ENCODE results near the gene SHH. TPM values are rescaled to one million over a fixed set of nuclear protein-coding genes. Genes with fewer than 3 reads are reported as not detected.

The SHH gene
- total RNA-seq, 1 donor from 2014 or later, result 0.11 TPM

GRCh38 chr7:155795401-155795800 is 16.9 kb downstream of the SHH start:
- H3K4me1 Mint-ChIP-seq (ENCODE audit: unreplicated experiment), result peaks cover 2% of the 10 kb centered on the region
- H3K27ac Mint-ChIP-seq (ENCODE audit: unreplicated experiment), result no peak overlapping the region
- no peaks in the 10 kb centered on the region for H3K36me3 Mint-ChIP-seq (ENCODE audit: unreplicated experiment)
- TF ChIP-seq, protein P1, sequence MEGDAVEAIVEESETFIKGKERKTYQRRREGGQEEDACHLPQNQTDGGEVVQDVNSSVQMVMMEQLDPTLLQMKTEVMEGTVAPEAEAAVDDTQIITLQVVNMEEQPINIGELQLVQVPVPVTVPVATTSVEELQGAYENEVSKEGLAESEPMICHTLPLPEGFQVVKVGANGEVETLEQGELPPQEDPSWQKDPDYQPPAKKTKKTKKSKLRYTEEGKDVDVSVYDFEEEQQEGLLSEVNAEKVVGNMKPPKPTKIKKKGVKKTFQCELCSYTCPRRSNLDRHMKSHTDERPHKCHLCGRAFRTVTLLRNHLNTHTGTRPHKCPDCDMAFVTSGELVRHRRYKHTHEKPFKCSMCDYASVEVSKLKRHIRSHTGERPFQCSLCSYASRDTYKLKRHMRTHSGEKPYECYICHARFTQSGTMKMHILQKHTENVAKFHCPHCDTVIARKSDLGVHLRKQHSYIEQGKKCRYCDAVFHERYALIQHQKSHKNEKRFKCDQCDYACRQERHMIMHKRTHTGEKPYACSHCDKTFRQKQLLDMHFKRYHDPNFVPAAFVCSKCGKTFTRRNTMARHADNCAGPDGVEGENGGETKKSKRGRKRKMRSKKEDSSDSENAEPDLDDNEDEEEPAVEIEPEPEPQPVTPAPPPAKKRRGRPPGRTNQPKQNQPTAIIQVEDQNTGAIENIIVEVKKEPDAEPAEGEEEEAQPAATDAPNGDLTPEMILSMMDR (IDR thresholded peaks at IDR 0.05), result no peak
- H3K9me3 Mint-ChIP-seq (ENCODE audit: unreplicated experiment), result no peaks in the 10 kb centered on the region
- no peak for DNase-seq (ENCODE audit: extremely low spot score, unreplicated experiment)
- H3K4me3 Mint-ChIP-seq (ENCODE audit: unreplicated experiment), result no peak overlapping the region
- peaks cover 14% of the 10 kb centered on the region for H3K27me3 Mint-ChIP-seq (ENCODE audit: unreplicated experiment)

DNA sequence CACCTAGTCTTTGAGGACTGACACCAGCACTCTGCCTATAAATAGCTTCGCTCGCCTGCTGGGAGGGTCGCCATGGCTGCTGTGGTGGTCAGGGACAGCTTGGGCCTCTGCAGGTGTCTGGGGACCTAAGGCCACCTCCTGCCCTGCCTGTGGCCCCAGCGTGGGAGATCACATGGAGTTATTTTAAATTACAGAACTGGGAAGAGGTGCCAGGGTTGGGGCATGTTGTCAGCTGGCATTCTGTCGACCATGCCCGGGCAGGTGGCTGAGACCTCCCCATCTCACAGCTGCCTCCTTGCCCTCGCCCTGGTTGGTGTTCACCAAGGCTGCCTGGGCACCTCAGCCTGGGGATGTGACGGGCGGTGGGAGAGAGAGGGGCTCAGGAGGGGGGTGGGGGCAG is 18.1 kb downstream of the SHH start:
- no peak for DNase-seq (ENCODE audit: extremely low spot score, unreplicated experiment)
- Mint-ChIP-seq H3K27me3 (ENCODE audit: unreplicated experiment) (peaks cover 5% of the 10 kb centered on the region), H3K4me3 (ENCODE audit: unreplicated experiment) (no peak overlapping the region), H3K27ac (ENCODE audit: unreplicated experiment) (no peak overlapping the region), H3K36me3 (ENCODE audit: unreplicated experiment) (no peaks in the 10 kb centered on the region), H3K4me1 (ENCODE audit: unreplicated experiment) (peaks cover 2% of the 10 kb centered on the region), H3K9me3 (ENCODE audit: unreplicated experiment) (no peaks in the 10 kb centered on the region)
- TF ChIP-seq, protein P1 (IDR thresholded peaks at IDR 0.05), result no peak

- no peaks in the 10 kb centered on the region for H3K9me3 Mint-ChIP-seq (ENCODE audit: unreplicated experiment)
- peaks cover 5% of the 10 kb centered on the region for H3K27me3 Mint-ChIP-seq (ENCODE audit: unreplicated experiment)
- no peaks in the 10 kb centered on the region for H3K36me3 Mint-ChIP-seq (ENCODE audit: unreplicated experiment)
- H3K4me3 Mint-ChIP-seq (ENCODE audit: unreplicated experiment), result no peak overlapping the region
- no peak for DNase-seq (ENCODE audit: extremely low spot score, unreplicated experiment)
- no peak overlapping the region for H3K27ac Mint-ChIP-seq (ENCODE audit: unreplicated experiment)
- TF ChIP-seq, protein P1 (IDR thresholded peaks at IDR 0.05), result no peak
- peaks cover 2% of the 10 kb centered on the region for H3K4me1 Mint-ChIP-seq (ENCODE audit: unreplicated experiment)
Observed at GRCh38 chr7:155793720-155794119, 18.5 kb downstream of the SHH start.

DNA sequence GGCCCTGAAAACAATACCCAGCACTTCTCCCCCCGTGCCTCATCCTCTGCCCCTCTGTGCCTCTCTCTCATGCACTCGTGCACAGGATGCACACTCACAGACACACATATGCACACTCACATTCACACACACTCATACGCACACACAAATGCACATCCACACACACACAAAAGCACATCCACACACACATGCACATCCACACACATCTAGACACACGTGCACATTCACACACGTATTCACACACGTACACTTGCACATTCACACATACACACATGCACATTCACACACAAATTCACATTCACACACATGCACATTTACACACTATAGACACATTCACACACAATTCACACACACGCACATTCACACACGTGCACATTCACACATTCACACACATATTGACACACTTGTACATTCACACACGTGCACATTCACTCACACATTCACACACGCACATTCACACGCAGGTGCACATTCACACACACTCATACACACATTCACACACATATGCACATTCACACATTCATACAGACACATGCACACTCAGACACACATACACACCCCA is 19.2 kb downstream of the SHH start:
- no peaks in the 10 kb centered on the region for H3K9me3 Mint-ChIP-seq (ENCODE audit: unreplicated experiment)

DNA sequence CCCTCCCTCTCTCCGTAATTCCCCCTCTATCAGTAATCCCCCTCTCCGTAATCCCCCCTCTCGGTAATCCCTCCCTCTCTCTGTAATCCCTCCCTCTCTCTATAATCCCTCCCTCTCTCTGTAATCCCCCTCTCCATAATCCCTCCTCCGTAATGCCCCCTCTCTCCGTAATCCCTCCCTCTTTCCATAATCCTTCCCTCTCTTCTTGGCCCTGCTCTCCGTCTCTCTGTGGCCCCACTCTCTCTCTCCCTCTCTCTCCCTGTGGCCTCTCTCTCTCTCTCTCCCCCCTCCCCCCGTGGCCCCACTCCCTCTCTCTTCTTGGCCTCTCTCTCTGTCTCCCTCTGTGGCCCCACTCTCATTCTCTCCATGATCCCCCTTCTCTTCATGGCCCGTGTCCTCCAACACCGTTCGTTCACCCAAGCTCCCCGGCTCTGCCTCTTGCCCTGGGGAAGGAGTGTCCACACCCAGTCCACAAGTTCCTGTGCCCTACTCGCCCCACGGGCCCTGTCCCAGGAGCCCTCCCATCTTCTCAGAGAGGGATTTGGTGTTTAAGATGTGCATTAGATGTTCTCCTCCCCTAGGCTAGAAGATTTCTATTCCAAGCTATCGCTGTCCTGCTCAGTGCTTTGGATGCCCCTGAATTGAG is 19.8 kb downstream of the SHH start:
- Mint-ChIP-seq H3K9me3 (ENCODE audit: unreplicated experiment) (no peaks in the 10 kb centered on the region), H3K36me3 (ENCODE audit: unreplicated experiment) (no peaks in the 10 kb centered on the region), H3K27me3 (ENCODE audit: unreplicated experiment) (no peaks in the 10 kb centered on the region), H3K27ac (ENCODE audit: unreplicated experiment) (no peak overlapping the region), H3K4me1 (ENCODE audit: unreplicated experiment) (peaks cover 7% of the 10 kb centered on the region), H3K4me3 (ENCODE audit: unreplicated experiment) (no peak overlapping the region)
- TF ChIP-seq, protein P1 (IDR thresholded peaks at IDR 0.05), result no peak
- DNase-seq (ENCODE audit: extremely low spot score, unreplicated experiment), result no peak

More for the DNA sequence above, 19.2 kb downstream of the SHH start:
- Mint-ChIP-seq H3K4me3 (ENCODE audit: unreplicated experiment) (no peak overlapping the region), H3K27me3 (ENCODE audit: unreplicated experiment) (no peaks in the 10 kb centered on the region), H3K4me1 (ENCODE audit: unreplicated experiment) (peaks cover 2% of the 10 kb centered on the region), H3K27ac (ENCODE audit: unreplicated experiment) (no peak overlapping the region), H3K36me3 (ENCODE audit: unreplicated experiment) (no peaks in the 10 kb centered on the region)
- no peak for DNase-seq (ENCODE audit: extremely low spot score, unreplicated experiment)
- TF ChIP-seq, protein P1 (IDR thresholded peaks at IDR 0.05), result no peak
